HepG2 (cell line): Measurements from ENCODE around the gene ZCRB1. TPM values are rescaled to one million over a fixed set of nuclear protein-coding genes. Genes with fewer than 3 reads are reported as not detected.

ENCODE experiments used
- ATAC-seq: fragments of 200-7000 bp; cut with Tn5 transposase; 3 replicates; pipeline ENCODE4 v1.9.1; 2020; ENCODE audit warnings: mild to moderate bottlenecking, moderate library complexity
- BruUV-seq: library from RNA; stranded (reverse); fragments of 400-500 nt; replicated peaks from 2 replicates; lab custom pipeline; 2021; lab: Mats Ljungman, UMichigan
- CTCF ChIA-PET: fragments of 300-600 bp; formaldehyde crosslinking; extraction: SDS; loops from one replicate; lab custom pipeline; 2021; ENCODE audit warnings: low total read pairs, inconsistent platforms, low intra/inter-chr PET ratio; lab: Yijun Ruan, JAX
- POLR2A ChIA-PET: fragments of 350-600 bp; sonication (Branson Sonifier 250); formaldehyde crosslinking; loops from one replicate; lab custom pipeline; 2020; ENCODE audit warnings: antibody characterized with exemption, inconsistent platforms; lab: Yijun Ruan, JAX
- DNase-seq: peaks from one replicate; pipeline ENCODE4 v3.0.0-alpha.2; 2015; ENCODE audit warnings: low spot score
- FAIRE-seq: peaks from 3 replicates; lab custom pipeline; 2011; peaks lifted over from hg19 to GRCh38; lab: Jason Lieb, UNC
- H2AFZ ChIP-seq: one replicate; pipeline ENCODE4 v1.6.1; 2011; ENCODE audit warnings: low read length, inconsistent platforms
- H3K27ac ChIP-seq: fragments of 300-600 bp; 3 replicates; pipeline ENCODE4 v1.8.0; 2011; ENCODE audit warnings: mixed run types, mild to moderate bottlenecking, mixed read lengths, low read length, inconsistent platforms; ENCODE audit not compliant: insufficient read depth; ENCODE audit errors: extremely low read length
- H3K27me3 ChIP-seq, 2 experiments: fragments of 200-600 bp in 1 of 2; 2 replicates in 1 of 2; 3 replicates in 1 of 2; pipeline versions ENCODE4 v1.6.0 to v1.8.0; 2011; ENCODE audit warnings: low read length in 2 of 2, mild to moderate bottlenecking in 2 of 2, moderate library complexity in 2 of 2, inconsistent platforms in 1 of 2; ENCODE audit not compliant: insufficient read depth in 2 of 2, control insufficient read depth in 1 of 2
- H3K36me3 ChIP-seq, 2 experiments: fragments of 200-600 bp in 1 of 2; replicated peaks in 1 of 2; 2 replicates in 1 of 2; 3 replicates in 1 of 2; pipeline versions ENCODE4 v1.5.1 to v1.8.0; 2011; ENCODE audit warnings: low read length in 2 of 2, inconsistent platforms in 1 of 2; ENCODE audit not compliant: insufficient read depth in 2 of 2, control insufficient read depth in 1 of 2
- H3K4me1 ChIP-seq: 2 replicates; pipeline ENCODE4 v1.5.1; 2012; ENCODE audit warnings: low read length, inconsistent platforms; ENCODE audit not compliant: insufficient read depth
- H3K4me2 ChIP-seq: 2 replicates; pipeline ENCODE4 v1.6.0; 2011; ENCODE audit warnings: low read depth, low read length, inconsistent platforms
- H3K4me3 ChIP-seq, 3 experiments: fragments of 200-600 bp in 1 of 3; sonication (generic), shearing (Covaris generic) in 1 of 3; replicated peaks in 1 of 3; 2 replicates each; pipeline ENCODE4 v1.5.1; 2011 to 2016; ENCODE audit warnings: low read length in 3 of 3, inconsistent platforms in 2 of 3, low read depth in 2 of 3, mild to moderate bottlenecking in 2 of 3, control low read depth in 1 of 3, mixed read lengths in 1 of 3; ENCODE audit not compliant: insufficient read depth in 1 of 3
- H3K79me2 ChIP-seq: one replicate; pipeline ENCODE4 v1.6.1; 2011; ENCODE audit warnings: low read length, inconsistent platforms; ENCODE audit not compliant: insufficient read depth
- H3K9ac ChIP-seq: 2 replicates; pipeline ENCODE4 v1.6.0; 2011; ENCODE audit warnings: mild to moderate bottlenecking, low read depth, low read length, inconsistent platforms; ENCODE audit not compliant: insufficient read depth
- H3K9me3 ChIP-seq: 2 replicates; pipeline ENCODE4 v1.5.1; 2012; ENCODE audit warnings: mild to moderate bottlenecking, low read length
- H4K20me1 ChIP-seq: 2 replicates; pipeline ENCODE4 v1.6.0; 2011; ENCODE audit warnings: inconsistent platforms, mild to moderate bottlenecking, low read length, moderate library complexity; ENCODE audit not compliant: insufficient read depth
- FOSL2 ChIP-seq: sonication (generic); formaldehyde crosslinking; IDR thresholded peaks from 2 replicates; pipeline ENCODE4 v1.4.0; 2020; ENCODE audit warnings: missing genetic modification reagents
- FOXA1 ChIP-seq, 2 experiments: fragments of 450-650 bp in 1 of 2; sonication (generic) in 1 of 2; formaldehyde crosslinking in 1 of 2; IDR thresholded peaks; 2 replicates each; pipeline versions ENCODE4 v1.4.0 to v1.6.1; 2016 to 2020; ENCODE audit warnings: missing genetic modification reagents in 1 of 2
- NKX3-1 ChIP-seq: sonication (generic); formaldehyde crosslinking; IDR thresholded peaks from 2 replicates; pipeline ENCODE4 v1.5.0; 2020; ENCODE audit warnings: missing genetic modification reagents
- NR2F1 ChIP-seq, 2 experiments: fragments of 450-650 bp in 1 of 2; formaldehyde crosslinking in 1 of 2; IDR thresholded peaks; 2 replicates each; pipeline versions ENCODE4 v1.5.0 to v1.6.1; 2016 to 2020; ENCODE audit warnings: mild to moderate bottlenecking in 1 of 2, missing compliant biosample characterization in 1 of 2, missing genetic modification reagents in 1 of 2, moderate library complexity in 1 of 2
- XBP1 ChIP-seq: sonication (generic); formaldehyde crosslinking; IDR thresholded peaks from 2 replicates; pipeline ENCODE4 v1.5.0; 2020; ENCODE audit warnings: missing genetic modification reagents
- ZBTB1 ChIP-seq: sonication (generic); formaldehyde crosslinking; IDR thresholded peaks from 2 replicates; pipeline ENCODE4 v1.4.0; 2020; ENCODE audit warnings: missing genetic modification reagents, borderline replicate concordance
- ZBTB3 ChIP-seq: sonication (generic); formaldehyde crosslinking; IDR thresholded peaks from 2 replicates; pipeline ENCODE4 v1.4.0; 2020; ENCODE audit warnings: low read depth, mild to moderate bottlenecking, moderate library complexity, missing genetic modification reagents, borderline replicate concordance
- ZMYM2 ChIP-seq: sonication (generic); formaldehyde crosslinking; IDR thresholded peaks from 2 replicates; pipeline ENCODE4 v1.8.0; 2022; ENCODE audit warnings: mild to moderate bottlenecking, missing genetic modification reagents
- ZNF253 ChIP-seq: sonication (generic); formaldehyde crosslinking; IDR thresholded peaks from 2 replicates; pipeline ENCODE4 v1.8.0; 2022; ENCODE audit warnings: mild to moderate bottlenecking, missing genetic modification reagents, borderline replicate concordance
- ZNF337 ChIP-seq: sonication (generic); formaldehyde crosslinking; IDR thresholded peaks from 2 replicates; pipeline ENCODE4 v1.5.1; 2020; ENCODE audit warnings: missing genetic modification reagents, low read depth, mild to moderate bottlenecking, borderline replicate concordance
- ZNF460 ChIP-seq: sonication (generic); formaldehyde crosslinking; IDR thresholded peaks from 2 replicates; pipeline ENCODE4 v1.5.1; 2020; ENCODE audit warnings: missing genetic modification reagents, mild to moderate bottlenecking, borderline replicate concordance
- ZNF709 ChIP-seq: sonication (generic); formaldehyde crosslinking; IDR thresholded peaks from 2 replicates; pipeline ENCODE4 v1.5.0; 2020; ENCODE audit warnings: mild to moderate bottlenecking, missing genetic modification reagents
- ZNF724P ChIP-seq: sonication (generic); formaldehyde crosslinking; IDR thresholded peaks from 2 replicates; pipeline ENCODE4 v1.8.0; 2022; ENCODE audit warnings: missing genetic modification reagents, borderline replicate concordance
- WGBS: methylation state at CpG from one replicate; pipeline ENCODE4 v1.1.6; 2017; ENCODE audit warnings: low lambda C conversion rate; 5-methylcytosine and 5-hydroxymethylcytosine counted together
- in situ Hi-C: cut with HindIII; loops from 2 replicates; pipeline ENCODE4 v1.10.0; 2017; ENCODE audit warnings: low pct_unique_long_range_greater_than_20kb; ENCODE audit not compliant: extremely low pct_ligation_motif_present
- intact Hi-C: fragments of 100-400 bp; cut with micrococcal nuclease; formaldehyde crosslinking; loops from one replicate; pipeline ENCODE4 v1.10.0; 2022; ENCODE audit not compliant: unreplicated experiment
- polyA plus RNA-seq, 8 experiments: library from polyadenylated mRNA; depleted of rRNA in 3 of 8; stranded (reverse) in 7 of 8; unstranded in 1 of 8; fragments of >200 nt; fragmentation: Illumina TruSeq in 4 of 8; extraction: Trizol in 4 of 8; gene quantifications; 2 replicates each; pipeline versions ENCODE4 v1.2.1 to v1.2.3, GENCODE V29; 2011 to 2016; ENCODE audit warnings: low read depth in 4 of 8, missing spikeins in 1 of 8, mixed read lengths in 1 of 8; ENCODE audit not compliant: insufficient read depth in 1 of 8
- total RNA-seq, 5 experiments: library from RNA; depleted of rRNA; stranded (reverse); fragments of >200 nt; fragmentation: Illumina TruSeq; extraction: Trizol; gene quantifications; 2 replicates each; pipeline ENCODE4 v1.2.3, GENCODE V29; 2016; ENCODE audit warnings: low read depth in 1 of 5
- TF ChIP-seq, protein P1 (sequence below): conservative IDR thresholded peaks from 2 replicates; pipeline ENCODE4 v1.6.1; 2018; ENCODE audit warnings: missing genetic modification reagents

Gene ZCRB1
- total and polyA plus RNA-seq, 2 of the 13 experiments (the other 11 are each of a cell fraction or from before 2014, with no cell fraction given), result 43.5 to 49.8 TPM

DNA sequence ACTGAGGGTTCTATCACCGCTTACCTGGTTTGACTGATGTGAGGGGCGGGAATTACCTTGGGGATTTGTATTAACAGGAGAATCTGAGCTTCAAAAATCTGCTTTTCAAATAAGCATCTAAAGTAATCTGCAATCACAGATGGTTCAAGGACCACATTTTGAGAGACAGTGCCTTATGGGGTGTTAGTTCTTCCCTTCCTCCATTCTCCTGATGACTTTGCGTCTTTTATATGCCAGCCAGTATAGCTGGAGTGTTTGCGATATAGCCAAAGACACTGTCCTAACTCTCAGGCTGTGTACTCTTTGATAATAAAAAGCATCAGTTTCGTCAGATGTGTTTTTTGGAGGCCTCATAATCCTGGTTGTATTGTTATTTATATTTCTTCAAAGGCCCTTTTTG is 39.6 kb upstream of the ZCRB1 start:
- 93% methylated on average over 5 of the region's 5 CpGs for WGBS
- BruUV-seq, result no TSS peak
- Histone ChIP-seq H4K20me1 (no peaks in the 10 kb centered on the region), H3K27ac (no peak overlapping the region), H3K9ac (no peak overlapping the region), H3K79me2 (peaks cover 4% of the 10 kb centered on the region), H3K4me3 (no peak overlapping the region), H2AFZ (no peak overlapping the region), H3K36me3 (0 out of 5 replicates have a peak, but pooled peaks cover 0 to 4% of the 10 kb centered on the region in 2 experiments), H3K9me3 (no peaks in the 10 kb centered on the region), H3K4me1 (0 out of 2 replicates have a peak, but pooled peaks cover 5% of the 10 kb centered on the region), H3K27me3 (no peaks in the 10 kb centered on the region), H3K4me2 (no peak overlapping the region)
- intact Hi-C loops (loop anchor here (5.0 kb wide), 1 partner anchor 1353 kb away; no protein-coding TSS in a partner anchor), in situ Hi-C loops (no loop called here)
- CTCF ChIA-PET, result no interaction called here
- no peak for TF ChIP-seq ZNF337 (CRISPR knock-in tag)
- TF ChIP-seq, protein P1, sequence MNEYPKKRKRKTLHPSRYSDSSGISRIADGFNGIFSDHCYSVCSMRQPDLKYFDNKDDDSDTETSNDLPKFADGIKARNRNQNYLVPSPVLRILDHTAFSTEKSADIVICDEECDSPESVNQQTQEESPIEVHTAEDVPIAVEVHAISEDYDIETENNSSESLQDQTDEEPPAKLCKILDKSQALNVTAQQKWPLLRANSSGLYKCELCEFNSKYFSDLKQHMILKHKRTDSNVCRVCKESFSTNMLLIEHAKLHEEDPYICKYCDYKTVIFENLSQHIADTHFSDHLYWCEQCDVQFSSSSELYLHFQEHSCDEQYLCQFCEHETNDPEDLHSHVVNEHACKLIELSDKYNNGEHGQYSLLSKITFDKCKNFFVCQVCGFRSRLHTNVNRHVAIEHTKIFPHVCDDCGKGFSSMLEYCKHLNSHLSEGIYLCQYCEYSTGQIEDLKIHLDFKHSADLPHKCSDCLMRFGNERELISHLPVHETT (CRISPR knock-in tag), result no peak
- TF ChIP-seq NR2F1 (CRISPR knock-in tag; IDR thresholded peaks at IDR 0.05), result no peak
- TF ChIP-seq XBP1, result no peak
- TF ChIP-seq ZBTB1 (CRISPR knock-in tag), result no peak
- no peak for TF ChIP-seq ZNF460
- no peak for TF ChIP-seq ZNF253
- TF ChIP-seq ZMYM2 (CRISPR knock-in tag), result no peak
- TF ChIP-seq NKX3-1 (CRISPR knock-in tag), result no peak
- no peak for TF ChIP-seq FOXA1 (IDR thresholded peaks at IDR 0.05)
- TF ChIP-seq FOXA1 (CRISPR knock-in tag; IDR thresholded peaks at IDR 0.05), result no peak
- TF ChIP-seq FOSL2 (CRISPR knock-in tag), result no peak
- TF ChIP-seq ZBTB3 (CRISPR knock-in tag), result no peak
- TF ChIP-seq ZNF709 (CRISPR knock-in tag), result no peak
- TF ChIP-seq ZNF724P (CRISPR knock-in tag), result no peak
- FAIRE-seq, result no peak
- DNase-seq, result no peak
- ATAC-seq, result no peak
- POLR2A ChIA-PET, result no interaction called here
